Esophagus muscularis mucosa (tissue), 4 donors: Measurements from ENCODE around the gene RDX. TPM values are rescaled to one million over a fixed set of nuclear protein-coding genes. Genes with fewer than 3 reads are reported as not detected.

Experiments
- DNase-seq: peaks from one replicate; pipeline ENCODE4 v3.0.0-alpha.2; 2017; ENCODE audit errors: extremely low spot score
- H3K27ac ChIP-seq, 4 donors: fragments of 200-600 bp; sonication (generic); replicated peaks in 1 of 4; 1 replicate in 3 of 4; 2 replicates in 1 of 4; pipeline ENCODE4 v1.5.1; 2016 to 2019; ENCODE audit warnings: mild to moderate bottlenecking in 1 of 4
- H3K27me3 ChIP-seq, 4 donors: fragments of 200-600 bp; sonication (generic); one replicate each; pipeline versions ENCODE4 v1.5.1 to v1.6.0; 2016 to 2019
- H3K36me3 ChIP-seq, 4 donors: fragments of 200-600 bp; sonication (generic); one replicate each; pipeline ENCODE4 v1.5.1; 2016 to 2019
- H3K4me1 ChIP-seq, 4 donors: fragments of 200-600 bp; sonication (generic); one replicate each; pipeline ENCODE4 v1.5.1; 2016 to 2019
- H3K4me3 ChIP-seq, 4 donors: fragments of 200-600 bp; sonication (generic); 1 replicate in 2 of 4; 2 replicates in 2 of 4; pipeline ENCODE4 v1.5.1; 2016 to 2019; ENCODE audit warnings: mild to moderate bottlenecking in 4 of 4, moderate library complexity in 1 of 4
- H3K9me3 ChIP-seq, 4 donors: fragments of 200-600 bp; sonication (generic); 1 replicate in 3 of 4; 2 replicates in 1 of 4; pipeline ENCODE4 v1.5.1; 2016 to 2019
- CTCF ChIP-seq, 3 experiments: fragments of 200-600 bp in 2 of 3; fragments of 450-650 bp in 1 of 3; sonication (generic) in 2 of 3; IDR thresholded peaks; one replicate each; pipeline ENCODE4 v1.5.1; 2017 to 2019; ENCODE audit warnings: antibody characterized with exemption in 3 of 3, mild to moderate bottlenecking in 2 of 3, moderate library complexity in 1 of 3
- EP300 ChIP-seq: sonication (generic); formaldehyde crosslinking; IDR thresholded peaks from one replicate; pipeline ENCODE4 v1.6.1; 2017; ENCODE audit warnings: antibody characterized with exemption
- POLR2A ChIP-seq: fragments of 450-650 bp; IDR thresholded peaks from one replicate; pipeline ENCODE4 v1.6.1; 2017; ENCODE audit warnings: antibody characterized with exemption, moderate library complexity, mild to moderate bottlenecking, low read depth
- POLR2AphosphoS5 ChIP-seq, 2 donors: sonication (generic); formaldehyde crosslinking; IDR thresholded peaks; one replicate each; pipeline ENCODE4 v1.6.1; 2017; ENCODE audit warnings: antibody characterized with exemption in 2 of 2
- WGBS: methylation state at CpG from one replicate; pipeline ENCODE4 v1.1.5; 2018; 5-methylcytosine and 5-hydroxymethylcytosine counted together
- intact Hi-C: fragments of 100-400 bp; cut with DNase I; formaldehyde crosslinking; loops from one replicate; pipeline ENCODE4 v1.15.1; 2023
- total RNA-seq, 4 donors: library from RNA; depleted of rRNA; stranded (reverse); fragments of >200 nt; gene quantifications; one replicate each; pipeline versions ENCODE4 v1.1.0 to v1.2.1, GENCODE V29; 2016

The RDX gene
- total RNA-seq, 4 donors from 2014 or later, result 86.6 to 105 (median 90.4) TPM

- Histone ChIP-seq H3K4me1 (no peaks in the 10 kb centered on the region), H3K4me3 (no peak overlapping the region), H3K27ac (no peak overlapping the region), H3K27me3 (no peaks in the 10 kb centered on the region), H3K36me3 (no peaks in the 10 kb centered on the region), H3K9me3 (no peaks in the 10 kb centered on the region)
- no peak for DNase-seq
- intact Hi-C loops, result no loop called here
- no peak for TF ChIP-seq POLR2A
- TF ChIP-seq POLR2AphosphoS5 (IDR thresholded peaks at IDR 0.05), result no peak
- no peak for TF ChIP-seq EP300
- no peak for TF ChIP-seq CTCF (IDR thresholded peaks at IDR 0.05)
- WGBS, result 92% methylated on average over 6 of the region's 6 CpGs
Observed at GRCh38 chr11:110207123-110207522, 89.3 kb downstream of the RDX start.

GRCh38 chr11:110200836-110201235 lies 95.6 kb downstream of the RDX start:
- peaks cover 0 to 3% (median 0%) of the 10 kb centered on the region in 4 donors for H3K4me1 ChIP-seq
- TF ChIP-seq EP300, result no peak
- TF ChIP-seq POLR2A, result no peak
- TF ChIP-seq POLR2AphosphoS5 (IDR thresholded peaks at IDR 0.05), result no peak
- TF ChIP-seq CTCF (IDR thresholded peaks at IDR 0.05), result no peak
- no peaks in the 10 kb centered on the region for H3K27me3 ChIP-seq
- 91% methylated on average over 10 of the region's 10 CpGs for WGBS
- no peak overlapping the region for H3K4me3 ChIP-seq
- intact Hi-C loops, result loop anchor here (1.0 to 2.0 kb wide), 2 partner anchors 176 to 232 kb away; no protein-coding TSS in a partner anchor
- DNase-seq, result no peak
- no peak overlapping the region for H3K27ac ChIP-seq
- H3K36me3 ChIP-seq, result no peaks in the 10 kb centered on the region
- H3K9me3 ChIP-seq, result no peaks in the 10 kb centered on the region

- no peaks in the 10 kb centered on the region for H3K9me3 ChIP-seq
- DNase-seq, result no peak
- no peak overlapping the region for H3K4me3 ChIP-seq
- H3K36me3 ChIP-seq, result no peaks in the 10 kb centered on the region
- intact Hi-C loops, result loop anchor here (2.0 kb wide), 1 partner anchor 177 kb away; no protein-coding TSS in a partner anchor
- no peak overlapping the region for H3K27ac ChIP-seq
- no peaks in the 10 kb centered on the region for H3K27me3 ChIP-seq
- WGBS, result 81% methylated on average over 6 of the region's 6 CpGs
- H3K4me1 ChIP-seq, result peaks cover 0 to 3% (median 0%) of the 10 kb centered on the region in 4 donors
- no peak for TF ChIP-seq CTCF (IDR thresholded peaks at IDR 0.05)
- no peak for TF ChIP-seq POLR2A
- no peak for TF ChIP-seq POLR2AphosphoS5 (IDR thresholded peaks at IDR 0.05)
- no peak for TF ChIP-seq EP300
Observed at GRCh38 chr11:110200241-110200640, 96.2 kb downstream of the RDX start.

- intact Hi-C loops, result loop anchor here (5.0 kb wide), 1 partner anchor 252 kb away; no protein-coding TSS in a partner anchor
- DNase-seq, result peak; percentile 80
- WGBS, result 78% methylated on average over 4 of the region's 4 CpGs
Observed at GRCh38 chr11:110199184-110199981, 97.0 kb downstream of the RDX start.

More at GRCh38 chr11:110199184-110199981, 97.0 kb downstream of the RDX start:
- no peaks in the 10 kb centered on the region for H3K36me3 ChIP-seq
- H3K27ac ChIP-seq, result no peak overlapping the region
- H3K9me3 ChIP-seq, result no peaks in the 10 kb centered on the region
- TF ChIP-seq EP300, result no peak
- TF ChIP-seq POLR2AphosphoS5 (IDR thresholded peaks at IDR 0.05), result no peak
- TF ChIP-seq CTCF (IDR thresholded peaks at IDR 0.05), result no peak
- TF ChIP-seq POLR2A, result no peak
- no peaks in the 10 kb centered on the region for H3K27me3 ChIP-seq
- H3K4me3 ChIP-seq, result no peak overlapping the region
- peaks cover 0 to 3% (median 0%) of the 10 kb centered on the region in 4 donors for H3K4me1 ChIP-seq
